Measurements from ENCODE around the gene DOCK8. TPM values are rescaled to one million over a fixed set of nuclear protein-coding genes. Genes with fewer than 3 reads are reported as not detected.
"Not testable (repeated sequence)": the region's sequence is repeated elsewhere in the genome, so short reads cannot be mapped to it uniquely, and the experiment has no call there.

The DOCK8 gene
- polyA plus RNA-seq, 1 donor = 15.2 TPM

DNA sequence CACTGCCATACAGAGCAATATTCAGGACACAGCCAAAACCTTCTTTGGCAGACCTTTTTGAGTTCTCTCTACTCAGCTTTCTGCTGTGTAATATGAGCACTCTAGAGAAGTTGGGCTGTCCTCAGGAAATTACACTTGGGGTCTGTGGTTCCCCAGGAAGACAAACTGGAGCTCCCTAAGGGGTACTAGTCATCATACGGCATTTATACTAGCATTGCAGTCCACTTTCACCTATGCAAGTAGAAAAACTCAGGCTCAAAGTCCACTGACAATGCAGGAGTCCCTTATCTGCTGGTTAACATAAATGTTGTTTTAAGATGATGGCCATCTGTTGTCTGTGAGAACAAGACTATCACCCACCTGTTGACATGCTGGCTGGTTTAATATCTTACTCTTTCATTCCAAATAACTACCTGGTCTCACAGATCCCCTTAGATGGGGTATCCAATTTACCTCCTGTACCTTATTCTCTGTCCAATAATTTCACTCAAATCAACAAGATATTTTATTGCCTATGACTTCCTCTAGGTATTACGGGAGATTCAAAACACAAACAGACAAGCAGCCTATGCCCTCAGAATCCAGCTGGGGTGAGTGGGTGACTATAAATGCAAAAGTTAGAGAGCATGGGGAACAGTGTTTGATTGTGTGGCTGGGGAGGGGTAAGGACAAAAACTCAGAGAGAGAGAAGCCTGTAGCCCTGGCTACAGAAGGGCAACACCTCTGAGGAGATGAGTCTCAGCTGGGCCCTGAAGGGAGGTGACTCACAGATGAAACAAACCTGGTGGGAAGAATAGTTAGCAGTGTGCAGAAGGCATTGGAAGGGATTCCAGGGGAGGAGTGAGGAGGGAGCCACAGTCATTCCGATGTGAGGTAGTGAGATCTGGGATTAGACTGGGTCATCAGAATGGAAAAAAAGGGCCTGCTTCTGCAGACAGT, 10.2 kb downstream of the DOCK8 start:
- no peak for DNase-seq

DNA sequence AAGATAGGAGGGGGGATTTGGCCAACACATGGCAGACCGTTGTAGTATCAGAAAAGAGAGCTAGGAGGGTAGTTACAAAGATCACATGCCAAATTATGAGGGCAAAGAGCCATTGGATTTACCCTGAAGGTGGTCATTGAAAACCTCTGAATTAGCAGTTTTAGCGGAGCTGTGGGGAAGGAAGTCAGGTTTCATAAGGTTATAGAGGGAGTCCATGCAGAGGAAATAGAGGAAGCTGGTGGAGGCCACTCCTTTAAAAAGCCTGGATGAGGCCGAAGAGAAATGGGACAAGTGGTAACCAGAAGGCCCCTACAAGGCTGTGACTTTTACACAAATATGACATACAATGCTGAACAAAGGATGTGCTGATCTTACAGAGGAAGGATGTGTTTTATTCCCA, 13.2 kb downstream of the DOCK8 start:
- no peak for DNase-seq

DNA sequence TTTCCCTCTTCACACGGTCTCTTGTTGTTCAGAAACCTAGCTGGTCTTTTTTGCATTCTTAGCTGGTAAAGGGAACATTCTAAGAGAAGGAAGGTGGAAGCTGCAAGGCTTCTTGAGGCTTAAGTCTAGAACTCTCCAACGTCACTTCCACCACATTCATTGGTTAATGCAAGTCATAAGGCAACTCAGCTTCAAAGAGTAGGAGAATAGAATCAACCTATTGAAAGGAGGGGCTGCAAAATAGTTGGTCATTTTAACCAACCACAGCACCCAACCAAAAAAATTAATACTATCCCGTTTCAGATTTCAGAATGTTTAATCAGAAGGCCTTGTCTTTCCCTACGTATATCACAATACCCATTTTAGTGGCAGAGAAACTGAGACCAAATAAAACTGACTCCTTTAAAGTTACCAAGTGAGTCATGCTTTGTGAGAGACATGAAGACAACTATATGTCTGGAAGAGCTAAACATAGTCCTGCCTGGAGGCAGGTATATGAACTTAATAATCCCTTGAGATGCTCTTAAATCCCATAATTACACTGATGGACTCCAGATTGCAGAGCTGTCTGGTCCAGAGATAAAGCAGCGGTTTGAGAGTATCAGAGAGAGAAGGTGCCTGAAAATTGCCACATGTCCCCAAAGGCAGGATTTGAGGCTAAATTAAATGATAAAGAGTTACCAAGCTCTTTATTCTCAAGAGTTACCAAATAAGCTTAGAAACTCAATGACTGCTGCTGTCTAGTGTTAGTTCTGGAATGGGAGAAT, 14.4 kb downstream of the DOCK8 start:
- DNase-seq = no peak

DNA sequence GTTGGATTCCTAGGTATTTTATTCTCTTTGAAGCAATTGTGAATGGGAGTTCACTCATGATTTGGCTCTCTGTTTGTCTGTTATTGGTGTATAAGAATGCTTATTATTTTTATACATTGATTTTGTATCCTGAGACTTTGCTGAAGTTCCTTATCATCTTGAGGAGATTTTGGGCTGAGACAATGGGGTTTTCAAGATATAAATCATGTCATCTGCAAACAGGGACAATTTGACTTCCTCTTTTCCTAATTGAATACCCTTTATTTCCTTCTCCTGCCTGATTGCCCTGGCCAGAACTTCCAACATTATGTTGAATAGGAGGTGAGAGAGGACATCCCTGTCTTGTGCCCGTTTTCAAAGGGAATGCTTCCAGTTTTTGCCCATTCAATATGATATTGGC, 17.0 kb downstream of the DOCK8 start:
- not testable (repeated sequence) for DNase-seq

DNA sequence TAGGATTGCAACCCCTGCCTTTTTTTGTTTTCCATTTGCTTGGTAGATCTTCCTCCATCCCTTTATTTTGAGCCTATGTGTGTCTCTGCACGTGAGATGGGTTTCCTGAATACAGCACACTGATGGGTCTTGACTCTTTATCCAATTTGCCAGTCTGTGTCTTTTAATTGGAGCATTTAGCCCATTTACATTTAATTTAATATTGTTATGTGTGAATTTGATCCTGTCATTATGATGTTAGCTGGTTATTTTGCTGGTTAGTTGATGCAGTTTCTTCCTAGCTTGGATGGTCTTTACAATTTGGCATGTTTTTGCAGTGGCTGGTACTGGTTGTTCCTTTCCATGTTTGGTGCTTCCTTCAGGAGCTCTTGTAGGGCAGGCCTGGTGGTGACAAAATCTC, 19.0 kb downstream of the DOCK8 start:
- DNase-seq = not testable (repeated sequence)

DNA sequence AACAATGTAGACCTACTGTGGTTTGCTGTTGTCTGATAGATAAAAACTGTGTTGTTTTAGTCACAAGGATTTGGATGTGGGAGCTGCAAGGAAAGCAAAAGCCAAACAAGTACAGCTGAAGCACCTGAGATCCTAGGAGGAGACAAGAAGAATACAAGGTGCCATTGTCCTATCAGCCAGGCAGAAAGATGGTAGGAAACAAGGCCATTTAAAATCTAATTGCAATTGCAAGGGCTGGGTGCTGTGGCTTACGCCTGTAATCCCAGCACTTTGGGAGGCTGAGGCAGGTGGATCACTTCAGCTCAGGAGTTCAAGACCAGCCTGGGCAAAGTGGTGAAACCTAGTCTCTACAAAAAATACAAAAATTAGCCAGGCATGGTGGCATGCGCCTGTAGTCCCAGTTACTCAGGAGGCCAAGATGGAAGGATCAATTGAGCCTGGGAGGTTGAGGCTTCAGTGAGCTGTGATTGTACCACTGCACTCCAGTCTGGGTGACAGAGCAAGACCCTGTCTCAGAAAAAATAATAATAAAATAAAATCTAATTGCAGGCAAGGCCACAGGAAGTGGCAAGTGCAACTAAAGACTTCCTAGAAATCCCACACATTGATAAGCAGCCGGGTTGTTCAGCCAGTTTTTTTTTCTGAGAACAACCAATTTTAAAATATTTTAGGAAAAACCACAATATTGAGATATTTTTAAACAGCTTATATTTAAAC, 22.6 kb downstream of the DOCK8 start:
- no peak for DNase-seq

DNA sequence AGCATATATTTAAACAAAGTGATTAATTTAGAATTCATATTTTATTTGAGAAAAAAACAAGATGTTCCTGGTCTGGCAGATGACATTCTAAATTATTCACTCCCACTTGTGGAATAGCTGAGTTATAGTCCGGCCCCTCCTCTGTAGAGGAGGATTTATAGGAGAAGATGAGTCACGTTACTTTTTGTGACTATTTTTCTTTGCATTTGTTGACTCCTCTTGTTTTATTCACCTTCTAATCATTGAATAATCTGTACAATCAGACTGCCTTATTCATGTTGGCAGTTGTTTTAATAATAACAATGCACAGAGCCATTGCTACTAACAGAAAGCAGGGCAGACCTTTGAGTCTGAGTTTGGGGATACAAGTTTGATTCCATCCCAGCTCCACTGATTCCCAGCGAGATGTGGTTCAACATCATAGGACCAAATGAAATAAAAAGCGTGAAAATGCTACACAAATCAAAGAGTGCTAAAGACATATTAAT, 23.2 kb downstream of the DOCK8 start:
- no peak for DNase-seq

DNA sequence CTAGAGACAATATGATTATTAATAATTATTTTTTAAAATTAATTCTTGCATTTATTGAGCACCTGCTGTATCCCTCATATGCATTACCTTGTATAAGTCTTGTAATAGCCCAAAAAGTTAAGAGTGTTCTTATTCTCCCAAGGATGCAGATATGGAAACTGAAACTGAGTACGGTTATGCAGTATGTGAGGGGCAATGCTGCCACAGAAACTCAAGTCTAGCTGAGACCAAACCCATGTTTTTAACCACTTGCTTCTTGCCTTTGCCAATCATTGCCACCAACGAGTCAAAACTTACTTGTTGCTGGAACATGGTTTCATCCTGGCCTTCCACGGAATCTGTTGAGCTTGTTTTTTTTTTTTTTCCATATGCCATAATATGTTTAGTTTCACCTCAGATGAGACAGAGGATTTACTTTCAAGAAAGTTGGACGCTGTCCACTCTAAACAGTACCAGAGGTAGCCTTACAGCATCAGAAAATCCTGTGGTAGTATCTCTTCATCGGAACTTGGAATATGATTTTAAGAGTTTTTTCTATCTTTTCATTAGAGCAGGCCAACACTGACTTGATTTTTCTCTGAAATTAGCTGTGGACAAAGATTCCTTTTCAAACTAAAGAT, 27.9 kb downstream of the DOCK8 start:
- DNase-seq = no peak

DNA sequence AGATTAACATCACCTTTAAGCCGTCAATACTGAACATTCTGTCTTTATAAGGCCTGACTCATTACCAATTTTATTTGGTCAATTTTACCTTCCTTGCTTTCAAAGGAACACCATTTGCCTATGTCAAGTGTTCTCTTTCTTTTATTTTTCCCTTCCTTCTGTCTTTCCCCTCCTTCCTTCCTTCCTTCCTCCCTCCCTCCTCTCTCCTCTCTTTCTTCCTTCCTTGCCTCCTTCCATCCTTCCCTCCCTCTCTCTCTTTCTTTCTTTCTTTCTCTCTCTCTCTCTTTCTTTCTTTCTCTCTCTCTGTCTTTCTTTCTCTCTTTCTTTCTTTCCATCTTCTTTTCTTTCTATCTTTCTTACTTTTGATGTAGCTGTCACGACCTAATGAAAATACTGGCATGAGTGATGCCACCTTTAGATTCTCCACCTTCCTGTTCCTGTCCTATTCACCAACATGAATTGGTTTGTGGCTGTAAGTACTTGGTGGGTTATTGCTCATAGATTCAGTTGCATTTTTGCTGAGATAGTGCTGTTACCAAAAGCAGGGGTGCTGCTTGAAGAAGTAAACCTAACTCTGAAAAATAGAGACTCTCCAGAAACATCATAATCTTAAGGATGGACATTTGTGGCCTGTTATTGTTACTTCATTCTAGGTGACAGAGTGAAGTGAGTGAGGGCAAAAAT, 33.8 kb downstream of the DOCK8 start:
- no peak for DNase-seq

DNA sequence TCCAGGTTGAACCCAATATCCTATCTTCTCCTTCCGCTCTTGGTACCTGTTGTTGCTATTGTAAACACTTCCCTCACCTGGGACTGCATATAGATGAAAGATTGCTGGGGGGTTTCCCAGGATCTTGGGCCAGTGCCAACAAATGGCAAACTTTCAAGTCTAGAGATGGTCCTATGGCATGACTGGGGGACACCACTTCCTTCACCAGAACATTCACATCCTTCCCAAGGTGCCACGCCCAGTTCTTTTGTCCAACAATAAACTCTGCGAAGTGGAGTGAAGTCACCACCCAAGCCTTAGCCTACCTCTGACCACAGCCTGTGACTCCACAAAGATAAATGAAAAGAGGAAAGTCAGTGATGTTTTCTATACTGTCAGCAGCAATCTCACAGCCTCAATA, 34.4 kb downstream of the DOCK8 start:
- DNase-seq = no peak

DNA sequence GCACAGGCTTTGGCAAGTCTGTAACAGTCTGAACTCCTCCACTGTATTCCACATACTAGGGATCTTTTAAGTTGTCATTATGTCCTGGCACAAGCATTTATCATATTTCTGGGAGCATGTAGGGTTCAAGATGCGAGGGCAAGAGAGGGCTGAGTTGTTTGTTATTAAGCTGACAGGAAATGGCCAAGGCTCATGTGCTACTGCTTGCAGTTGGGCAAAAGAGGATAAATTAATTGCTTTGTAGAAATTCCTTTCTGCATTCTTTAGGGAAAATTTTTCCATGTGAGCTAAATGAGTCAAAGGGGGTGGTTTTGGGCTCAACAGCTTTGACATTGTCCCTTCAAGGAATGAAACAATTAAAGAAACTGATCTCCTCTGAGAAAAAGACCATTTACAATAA, 35.4 kb downstream of the DOCK8 start:
- DNase-seq = no peak

DNA sequence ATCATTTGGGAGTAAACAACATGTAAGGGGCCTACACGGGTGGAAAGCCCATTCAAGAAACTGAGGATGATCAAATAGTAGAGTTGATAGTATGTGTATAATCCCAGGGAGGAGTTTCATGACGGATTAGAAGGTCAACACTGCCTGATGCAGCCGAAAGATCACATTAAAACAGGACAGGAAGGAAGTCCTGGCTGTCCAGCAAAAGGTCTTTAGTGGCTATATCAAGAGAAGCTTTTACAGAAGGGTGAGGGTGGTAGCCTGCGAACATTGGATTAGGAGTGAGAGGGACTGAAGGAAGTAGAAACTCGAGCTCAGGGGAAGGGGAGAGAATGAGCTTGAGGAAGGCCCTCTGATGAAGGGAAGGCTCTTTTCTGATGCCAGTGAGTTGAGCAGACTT, 36.0 kb downstream of the DOCK8 start:
- DNase-seq = no peak

DNA sequence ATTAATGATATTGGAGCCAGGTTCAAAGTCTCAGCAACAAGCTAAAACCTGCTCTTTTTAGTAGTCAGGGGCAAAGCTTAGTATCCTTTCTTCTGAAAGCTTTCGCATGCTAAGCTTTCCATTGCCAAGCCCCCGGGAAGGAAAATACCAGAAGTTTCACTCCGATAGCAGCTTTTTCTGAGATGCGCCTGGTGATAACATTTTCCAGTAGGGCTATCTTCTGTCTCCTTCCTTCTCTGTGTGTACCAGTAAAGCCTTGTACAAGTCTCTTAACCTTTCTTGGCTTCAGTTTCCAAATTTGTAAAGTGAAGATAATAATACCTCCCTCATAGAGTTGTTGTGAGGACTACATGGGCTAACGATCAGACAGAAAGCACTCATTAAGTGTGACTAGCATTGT, 36.7 kb downstream of the DOCK8 start:
- no peak for DNase-seq

DNA sequence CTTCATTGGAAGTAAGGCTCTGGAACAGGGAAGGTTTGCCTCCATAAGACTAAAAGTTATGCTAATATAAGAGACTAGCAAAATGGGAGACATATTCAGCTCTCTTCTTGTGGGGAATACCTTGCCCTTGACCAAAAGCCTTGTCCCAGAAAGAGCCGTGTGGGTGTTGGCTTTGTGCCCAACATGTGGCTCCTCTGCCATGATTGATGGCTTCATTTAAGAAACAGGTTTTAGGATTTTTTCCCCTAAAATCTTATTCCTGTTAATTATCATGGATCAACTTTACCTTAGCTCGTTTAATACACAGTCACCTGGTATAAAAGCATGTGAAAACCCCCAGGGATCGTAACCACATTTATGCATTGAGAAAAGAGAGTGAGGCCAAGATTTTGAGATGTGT, 38.9 kb downstream of the DOCK8 start:
- no peak for DNase-seq

DNA sequence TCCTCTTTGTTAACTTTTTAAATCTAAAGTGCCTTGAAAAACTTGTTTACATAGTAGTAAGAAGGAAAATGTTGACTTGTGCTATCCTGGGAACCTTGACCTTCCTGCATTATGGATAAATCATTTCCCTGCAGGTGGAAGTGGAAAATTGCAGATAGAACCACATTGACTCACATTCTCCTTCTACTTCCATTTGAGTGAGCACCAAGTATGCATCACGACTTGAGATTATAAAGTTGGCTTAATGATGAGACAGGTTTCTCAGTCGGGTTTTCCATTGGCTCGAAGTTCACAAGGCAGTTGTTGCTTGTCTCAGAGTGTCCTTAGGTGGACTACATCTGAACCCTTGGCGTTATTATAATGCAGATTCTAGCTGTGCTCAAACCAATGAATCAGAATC, 39.9 kb downstream of the DOCK8 start:
- no peak for DNase-seq

DNA sequence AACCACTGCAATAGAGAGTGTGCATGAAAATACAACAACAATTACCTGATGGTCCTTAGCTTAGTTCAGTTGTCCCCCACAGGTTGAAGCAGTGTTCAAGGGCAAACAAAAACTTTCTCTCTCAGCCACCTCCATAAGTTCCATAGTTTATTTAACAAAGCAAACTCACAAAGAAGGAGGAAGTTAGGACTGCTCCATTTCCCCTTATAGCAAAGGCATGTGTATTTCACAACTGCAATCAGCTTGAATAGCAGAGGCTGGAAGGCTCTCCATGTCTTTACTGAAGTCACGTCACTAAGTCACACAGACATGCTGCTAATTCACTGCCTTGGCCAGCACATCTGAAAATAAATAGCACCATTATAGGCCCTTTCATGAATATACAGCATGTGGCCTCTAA, 43.3 kb downstream of the DOCK8 start:
- no peak for DNase-seq

DNA sequence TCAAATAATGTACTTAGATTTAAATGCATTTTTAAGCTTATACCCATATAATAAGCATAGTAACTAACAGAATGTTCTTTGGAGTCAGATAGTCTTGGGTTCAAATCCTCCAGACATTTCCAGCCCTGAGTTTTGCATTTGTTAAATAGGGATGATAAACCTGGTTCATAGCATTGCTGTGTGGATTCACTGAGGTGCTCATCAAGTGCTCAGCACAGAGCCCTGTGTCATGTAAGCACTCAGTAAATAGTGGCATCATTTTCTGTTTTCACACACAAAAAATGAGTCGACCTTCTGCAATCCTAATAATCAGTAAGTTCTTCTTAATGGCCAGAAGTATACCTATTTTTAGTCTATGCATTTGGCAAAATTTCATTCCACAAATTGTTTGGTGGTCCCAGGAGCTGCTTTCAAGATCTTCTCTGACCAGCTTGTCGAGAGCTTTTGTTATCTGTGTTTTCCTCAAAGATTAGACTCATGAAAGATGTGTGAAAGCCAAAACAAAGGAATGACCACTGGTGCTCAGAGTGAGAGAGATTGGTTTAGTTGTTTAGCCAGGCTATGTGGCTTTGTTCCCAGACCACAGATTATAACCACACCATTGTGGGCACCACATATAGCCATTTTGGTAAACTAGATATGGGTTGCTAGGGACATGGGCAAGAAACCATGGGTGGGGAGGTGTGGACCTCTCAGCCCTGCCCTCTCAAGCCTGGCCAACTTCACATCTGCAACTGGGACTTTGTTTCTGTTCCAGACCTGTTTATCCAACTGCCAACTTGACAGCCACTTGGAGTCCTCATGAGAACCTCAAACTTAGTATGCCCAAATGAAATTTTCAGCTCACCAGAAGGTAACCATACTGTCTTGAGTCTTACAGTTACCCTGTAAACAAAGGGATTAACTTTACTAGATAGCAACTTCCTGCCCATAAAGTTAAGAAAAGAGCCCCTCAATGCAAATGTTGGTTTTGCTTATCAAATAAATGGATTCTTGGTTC, 45.0 kb downstream of the DOCK8 start:
- no peak for DNase-seq

DNA sequence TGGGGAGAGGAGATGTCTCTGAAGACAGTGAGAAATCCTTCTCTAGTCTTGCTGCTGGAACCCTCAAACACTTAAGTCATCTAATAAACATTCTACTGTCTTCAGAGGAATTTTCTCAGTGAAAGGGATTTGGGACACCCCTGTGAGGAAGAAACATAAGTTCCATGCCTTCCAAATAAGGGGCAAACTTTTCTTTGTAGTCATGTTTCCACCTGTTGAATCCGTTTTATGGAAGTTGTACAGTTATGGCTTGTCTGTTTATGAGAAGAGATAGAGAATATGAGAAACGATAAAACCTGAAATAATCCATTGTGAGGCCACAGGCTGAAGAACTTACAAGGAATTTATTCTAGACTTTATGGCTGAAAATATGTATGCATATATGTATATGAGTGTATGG, 49.6 kb downstream of the DOCK8 start:
- no peak for DNase-seq

DNA sequence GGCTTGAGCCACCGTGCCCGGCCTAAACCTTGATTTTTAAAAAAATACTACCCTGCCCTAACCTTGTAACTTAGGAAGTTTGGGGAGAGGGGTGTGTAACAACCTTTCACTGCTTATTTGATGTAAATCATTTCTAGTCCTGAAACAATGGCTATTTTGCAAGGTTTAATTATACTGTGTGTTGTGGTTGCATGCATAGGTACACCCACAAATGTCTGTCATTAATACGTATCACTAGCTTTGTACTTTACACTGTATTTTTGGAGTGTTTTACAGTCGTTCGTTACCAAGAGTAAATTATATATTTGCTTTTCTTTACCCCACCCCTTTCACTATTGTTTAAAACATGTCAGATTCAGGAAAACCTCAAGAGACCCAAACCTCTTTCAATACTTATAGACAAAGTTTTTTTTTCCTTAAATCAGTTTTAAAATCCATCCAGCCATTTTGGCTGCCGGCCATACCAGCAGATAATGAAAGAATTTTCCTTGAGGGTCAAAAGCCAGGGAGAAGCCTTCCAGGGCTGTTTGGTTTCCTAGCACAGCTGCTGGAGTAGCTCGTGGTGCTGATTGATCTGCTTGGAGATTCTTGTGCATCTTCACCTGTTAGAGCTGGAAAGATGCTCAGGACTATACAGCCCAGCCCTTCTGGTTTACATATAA, 50.7 kb downstream of the DOCK8 start:
- DNase-seq = no peak

DNA sequence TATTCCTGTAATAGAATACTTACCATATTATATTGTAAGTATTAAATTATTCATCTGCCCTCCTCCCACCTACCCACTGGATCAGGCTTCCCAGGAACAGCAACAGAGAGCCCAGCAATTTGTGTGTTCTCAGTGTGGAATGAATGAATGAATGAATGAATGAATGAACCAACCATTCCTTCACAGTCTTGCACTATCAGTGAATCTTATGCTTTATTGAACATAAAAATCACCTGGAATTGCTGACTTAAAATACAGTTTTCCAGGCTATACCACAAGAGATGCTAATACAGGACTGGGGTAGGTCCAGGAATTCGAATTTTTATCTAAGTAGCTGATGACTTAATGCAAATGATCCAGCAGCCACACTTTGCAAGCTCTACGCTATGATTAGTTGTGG, 51.6 kb downstream of the DOCK8 start:
- no peak for DNase-seq

All from left kidney (tissue), 2 donors.